ENCODE measurements around the gene OSBP2. TPM values are rescaled to one million over a fixed set of nuclear protein-coding genes. Genes with fewer than 3 reads are reported as not detected.
A peak's percentile ranks its signal among the peaks of the same experiment; 100 is the strongest.

OSBP2 gene
- polyA plus RNA-seq, 10 donors, result 4.5 to 11.9 (median 5.3) TPM

DNA sequence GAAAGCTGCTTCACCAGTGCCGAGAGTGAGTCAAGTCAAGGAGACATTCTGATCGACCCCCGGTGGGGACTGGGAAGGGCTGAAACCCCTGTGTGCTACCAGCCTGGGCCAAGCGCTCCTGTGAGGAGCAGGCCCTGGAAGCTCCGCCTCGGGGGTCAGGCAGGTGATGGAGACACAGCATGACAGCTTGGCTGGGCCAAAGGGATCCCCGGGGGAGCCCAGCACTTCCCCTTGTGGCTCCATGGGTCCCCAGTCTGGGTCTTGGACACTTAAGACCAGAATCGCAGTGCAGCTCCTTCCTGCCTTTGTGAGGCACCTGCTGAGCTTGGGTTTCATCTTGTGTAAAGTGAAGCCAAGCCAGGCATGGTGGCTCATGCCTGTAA, 184.7 kb downstream of the OSBP2 start:
- DNase-seq, result no peak

DNA sequence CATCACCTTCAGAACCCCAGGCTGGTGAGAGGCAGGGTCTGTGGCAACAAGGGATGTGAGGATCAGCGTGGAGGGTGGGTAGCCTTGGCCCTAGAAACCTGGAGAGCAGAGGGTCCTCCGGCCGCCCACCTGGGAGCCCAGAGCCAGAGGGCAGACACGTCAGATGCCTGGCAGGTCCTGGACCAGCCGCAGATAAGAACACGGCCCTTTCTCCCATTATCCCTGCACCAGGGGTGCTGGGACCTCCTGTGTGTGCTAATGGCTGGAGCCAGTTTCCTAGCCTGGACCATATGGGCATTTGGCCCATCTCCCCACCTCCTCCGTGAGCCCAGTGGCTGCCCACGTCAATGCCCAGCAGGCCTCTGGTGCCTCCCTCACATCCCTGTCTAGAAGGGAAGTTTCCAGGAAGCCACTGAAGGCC, 185.5 kb downstream of the OSBP2 start:
- DNase-seq, result no peak

DNA sequence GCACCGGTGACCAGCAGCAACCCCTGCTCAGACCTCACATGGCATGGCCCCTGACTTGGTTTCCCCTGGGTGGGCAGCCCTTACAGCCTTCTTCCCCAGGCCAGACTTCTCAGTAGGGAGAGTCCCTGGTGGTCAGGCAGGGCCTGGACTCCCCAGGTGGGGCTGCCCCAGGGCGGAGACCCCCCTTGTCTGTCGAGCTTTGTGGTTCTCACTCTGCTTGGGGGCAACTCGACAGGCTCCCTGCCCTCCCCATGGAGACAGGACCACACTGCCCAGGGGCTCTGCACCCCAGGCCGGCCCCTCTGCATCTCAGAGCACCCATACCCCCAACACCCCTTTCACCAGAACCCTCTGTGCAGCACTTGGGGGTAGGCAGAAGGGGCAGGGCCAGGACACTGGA, 186.2 kb downstream of the OSBP2 start:
- DNase-seq, result no peak

DNA sequence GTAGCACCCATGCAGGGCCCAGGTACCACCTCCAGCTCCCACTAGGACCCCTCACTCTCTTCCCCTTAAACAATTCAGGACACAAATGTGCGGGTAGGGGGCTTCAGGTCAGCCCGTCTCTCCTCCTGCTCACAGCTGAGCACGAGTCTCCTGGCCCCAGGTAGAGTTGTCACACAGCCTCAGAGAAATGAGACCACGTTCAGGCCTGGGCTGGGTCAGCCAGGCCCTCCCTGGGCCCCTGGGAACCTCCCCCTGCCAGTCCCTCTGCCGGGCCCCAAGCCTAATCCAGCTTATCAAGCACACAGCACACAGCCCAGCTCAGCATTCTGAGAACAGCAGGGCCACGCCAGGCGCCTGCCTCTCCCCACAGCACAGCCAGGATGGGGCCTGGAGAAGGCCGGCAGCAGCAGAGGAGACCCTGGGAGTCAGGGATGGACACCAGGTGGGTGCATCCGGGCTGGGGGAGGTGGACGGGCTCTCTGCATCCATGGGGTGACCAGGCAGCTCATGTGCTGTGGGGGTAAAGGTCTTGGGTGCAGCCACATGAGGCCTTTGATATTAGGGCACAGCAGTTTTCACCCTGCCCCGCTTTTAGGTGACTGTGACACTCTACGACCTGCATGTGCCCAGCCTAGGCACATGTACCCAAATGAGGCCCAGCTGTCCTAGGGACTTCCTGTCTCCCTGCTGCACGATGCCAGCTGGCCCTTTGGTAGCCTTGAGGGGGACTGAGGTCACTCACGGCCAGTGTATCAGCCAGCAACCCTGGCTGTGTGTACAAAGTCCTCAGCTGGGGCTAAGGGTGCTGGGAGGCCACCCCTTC, 186.9 kb downstream of the OSBP2 start:
- peak in 1 of 3 donors; percentile 36 for DNase-seq

DNA sequence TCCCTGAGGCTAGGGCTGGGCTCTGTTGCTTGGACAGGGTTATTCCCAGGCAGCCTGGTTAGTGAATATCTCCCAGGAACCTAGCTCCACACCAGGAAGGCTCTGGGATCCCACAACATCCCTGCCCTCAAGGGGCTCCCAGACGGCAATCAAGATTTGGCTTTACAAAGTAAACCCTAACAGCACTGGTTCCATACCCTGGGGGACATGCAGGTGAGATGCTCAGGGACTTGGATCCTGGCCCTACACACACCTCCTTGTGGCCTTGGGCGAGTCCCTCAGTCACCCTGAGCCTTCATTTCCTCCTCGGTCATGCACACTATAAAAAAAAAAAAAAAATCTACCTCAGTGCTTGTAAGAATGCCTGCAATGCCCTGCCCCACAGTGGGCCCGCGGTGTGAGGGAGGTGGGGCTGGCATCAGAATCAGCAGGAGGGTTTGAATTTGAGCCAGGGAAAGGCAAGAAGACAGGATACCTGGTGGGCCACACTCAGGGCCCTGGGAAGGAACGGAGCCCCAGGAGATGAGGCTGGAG, 187.6 kb downstream of the OSBP2 start:
- DNase-seq, result no peak

DNA sequence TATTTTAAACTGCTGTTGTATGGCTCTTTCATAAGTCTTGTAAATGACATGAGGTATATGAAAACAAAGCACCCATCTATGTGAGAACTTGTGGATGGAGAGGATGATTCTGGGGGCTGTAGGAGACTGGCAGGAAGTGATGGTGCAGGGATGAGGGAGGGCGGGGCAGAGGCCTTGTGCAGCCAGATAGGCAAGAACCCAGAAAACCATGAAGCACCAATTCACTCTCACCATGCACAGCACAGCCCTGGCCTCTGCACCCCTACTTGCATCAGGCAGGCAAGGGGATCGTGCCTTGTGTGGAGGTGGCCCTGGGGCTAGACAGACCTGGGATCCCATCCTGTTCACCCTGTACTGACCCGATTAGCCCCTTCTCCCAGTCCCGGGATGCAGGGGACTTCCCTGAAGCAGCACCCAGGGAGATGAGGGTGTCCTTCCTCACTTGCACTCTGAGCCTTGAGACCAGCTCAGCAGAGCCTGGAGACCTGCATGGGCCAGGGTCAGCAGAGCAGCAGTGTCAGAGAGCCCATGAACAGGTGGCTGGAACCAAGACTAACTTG, 188.4 kb downstream of the OSBP2 start:
- no peak for DNase-seq

DNA sequence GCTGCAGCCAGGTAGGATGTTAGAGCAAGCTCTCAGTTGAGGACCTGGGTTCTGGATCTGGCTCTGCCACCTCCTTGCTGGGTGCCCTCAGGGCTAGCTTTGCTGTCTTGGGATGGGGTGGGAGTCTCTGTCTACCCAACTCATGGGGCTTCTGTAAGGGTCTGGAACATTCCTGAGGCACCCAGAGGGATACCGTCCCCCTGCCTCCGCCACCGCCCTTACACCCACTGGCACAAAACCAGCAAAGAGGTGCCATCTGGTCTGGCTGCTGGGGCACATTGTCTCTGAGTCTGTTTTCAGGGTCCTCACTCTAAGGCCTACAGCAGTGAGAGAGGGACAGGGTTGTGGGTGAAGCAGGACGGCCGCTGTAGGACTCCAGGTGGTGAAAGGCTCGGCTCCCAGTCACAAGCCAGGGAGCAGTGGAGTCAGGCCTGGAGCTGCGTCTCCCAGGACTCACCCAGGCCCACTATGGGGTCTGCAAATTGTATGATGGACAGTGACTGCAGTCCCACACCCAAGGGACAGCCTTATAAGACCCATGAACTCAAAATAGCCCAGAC, 189.0 kb downstream of the OSBP2 start:
- no peak for DNase-seq

DNA sequence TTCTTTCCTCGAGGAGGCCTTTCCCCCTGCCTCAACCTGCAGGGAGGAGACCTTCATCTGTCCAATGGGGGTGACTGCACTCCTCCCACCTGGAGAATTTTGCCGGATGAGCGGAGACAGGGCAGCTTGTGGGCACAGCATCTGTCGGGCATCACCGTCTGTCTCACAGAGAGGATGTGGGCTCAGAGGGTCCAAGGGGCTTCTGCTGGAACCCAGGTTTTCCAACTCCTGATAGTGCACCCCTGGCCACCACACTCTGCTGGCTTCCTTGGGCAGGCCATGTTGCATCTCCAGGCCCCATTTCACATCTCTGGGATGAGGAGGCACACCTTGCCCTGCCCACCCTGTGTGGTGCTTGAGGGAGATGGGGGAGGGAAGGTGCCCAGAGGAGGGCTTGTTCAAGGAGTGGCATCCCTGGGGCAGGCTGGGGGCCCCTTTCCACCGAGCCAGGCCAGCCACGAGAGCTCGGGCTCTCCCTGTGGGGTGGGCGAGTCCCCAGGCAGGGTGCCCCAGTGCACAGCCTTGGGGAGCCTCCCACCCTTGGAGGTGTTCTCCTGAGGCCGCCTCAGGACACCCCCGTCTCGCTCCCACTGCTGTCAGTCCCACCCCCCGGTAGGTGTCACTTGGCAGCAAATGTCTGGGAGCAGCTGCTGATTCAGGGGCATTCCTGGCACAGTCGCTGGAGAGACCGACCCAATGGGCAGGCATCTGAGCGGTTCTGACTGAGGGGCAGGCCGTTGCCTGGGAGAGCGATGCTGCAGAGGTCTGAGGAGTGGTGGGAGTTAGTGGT, 189.7 kb downstream of the OSBP2 start:
- no peak for DNase-seq

DNA sequence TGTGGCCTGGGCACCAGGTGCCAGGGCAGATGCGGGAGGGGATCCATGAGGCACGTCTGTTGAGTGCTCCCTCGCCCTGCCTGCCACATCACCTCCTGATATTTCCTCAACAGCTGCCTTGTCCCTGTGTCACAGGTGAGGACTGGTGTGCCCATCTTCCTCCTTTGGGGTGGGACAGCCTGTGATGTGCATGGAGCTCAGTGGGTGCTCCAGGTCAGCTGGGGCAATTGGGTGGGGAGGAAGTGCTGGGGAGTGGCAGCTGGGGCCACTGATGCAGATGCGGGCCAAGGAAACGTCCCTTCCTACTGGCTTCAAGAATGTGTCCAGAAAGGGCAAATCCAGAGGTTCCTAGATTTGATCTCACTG, 190.3 kb downstream of the OSBP2 start:
- no peak for DNase-seq

DNA sequence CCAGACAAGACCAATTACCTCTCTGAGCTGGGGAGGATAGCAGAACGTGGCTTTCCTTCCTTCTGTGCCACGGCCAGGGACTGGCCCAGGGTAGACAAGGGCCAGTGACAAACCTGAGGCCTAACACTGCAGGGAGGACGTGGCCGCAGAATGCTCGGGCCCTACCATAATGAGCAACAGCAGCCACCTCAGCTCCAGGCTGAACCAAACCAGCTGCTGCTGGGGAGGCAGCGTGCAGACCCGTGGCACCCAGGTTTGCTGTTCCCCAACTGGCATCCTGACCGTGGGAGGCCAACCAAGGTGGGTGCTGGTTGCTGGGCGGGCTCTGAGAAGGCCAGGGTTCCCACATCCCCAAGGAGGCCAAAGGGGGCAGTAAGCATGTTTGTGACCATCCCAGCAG, 190.9 kb downstream of the OSBP2 start:
- no peak for DNase-seq

DNA sequence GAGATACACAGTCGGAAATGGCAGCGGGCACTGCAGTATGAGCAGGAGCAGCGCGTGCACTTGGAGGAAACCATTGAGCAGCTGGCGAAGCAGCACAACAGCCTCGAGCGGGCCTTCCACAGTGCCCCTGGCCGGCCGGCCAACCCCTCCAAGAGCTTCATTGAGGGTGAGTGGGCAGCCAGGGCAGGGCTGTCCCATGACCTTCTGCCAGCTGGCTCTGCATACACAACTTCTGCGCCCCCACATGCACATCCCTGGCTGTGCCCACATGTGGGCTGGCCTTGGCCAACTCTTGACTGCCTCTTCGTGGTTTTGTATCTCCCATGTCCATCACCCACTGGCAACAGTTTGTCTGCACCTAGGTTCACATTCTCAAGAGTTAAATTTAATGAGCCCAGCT, 192.8 kb downstream of the OSBP2 start:
- DNase-seq, result no peak

DNA sequence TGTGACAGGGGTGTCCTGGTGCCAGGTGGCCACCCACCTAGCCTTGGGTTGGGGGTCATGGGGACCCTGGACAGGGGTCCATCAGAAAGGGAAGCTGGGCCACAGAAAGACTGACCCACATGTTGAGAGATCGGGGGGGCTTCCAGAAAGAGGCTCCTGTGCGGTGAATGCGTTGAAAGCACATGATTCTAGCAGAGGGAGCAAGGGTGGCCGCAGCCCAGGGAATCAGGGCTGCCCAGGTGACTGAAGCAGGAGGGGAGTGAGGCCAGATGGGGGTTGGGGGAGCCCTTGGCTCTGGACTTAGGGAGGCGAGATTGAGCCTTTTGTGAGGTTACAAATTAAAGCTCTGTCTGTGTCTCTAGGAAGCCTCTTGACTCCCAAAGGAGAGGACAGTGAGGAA, 193.2 kb downstream of the OSBP2 start:
- no peak for DNase-seq

DNA sequence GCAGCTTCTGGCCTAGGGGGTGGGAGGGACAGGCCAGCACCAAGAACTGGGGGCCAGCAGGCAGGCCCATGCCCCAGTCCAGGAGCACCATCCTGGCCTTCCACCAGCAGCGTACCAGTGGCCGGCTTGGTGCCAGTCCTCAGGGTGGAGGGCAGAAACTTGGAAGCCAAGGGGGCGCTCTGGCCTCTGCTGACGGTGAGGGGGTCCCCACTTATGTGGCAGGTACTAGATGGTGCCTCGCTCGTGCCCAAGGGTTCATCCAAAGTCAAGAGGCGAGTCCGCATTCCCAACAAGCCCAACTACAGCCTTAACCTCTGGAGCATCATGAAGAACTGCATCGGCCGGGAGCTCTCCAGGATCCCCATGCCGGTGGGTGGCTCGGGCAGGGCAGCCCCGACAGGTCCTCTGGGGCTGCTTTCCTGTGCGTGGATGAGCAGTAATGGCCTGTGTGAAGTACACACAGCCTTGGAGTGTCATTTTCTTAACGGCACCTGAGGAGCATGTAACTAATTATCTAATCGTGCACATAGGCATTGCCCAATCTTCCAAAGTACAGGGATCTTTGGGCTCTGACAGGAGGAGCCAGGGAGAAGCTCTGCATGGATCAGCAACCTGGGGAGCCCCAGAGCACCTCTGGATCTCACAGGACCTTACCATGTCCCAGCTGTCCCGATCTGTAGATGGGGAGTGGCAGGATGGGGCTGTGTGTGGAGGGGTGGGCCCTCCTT, 194.8 kb downstream of the OSBP2 start:
- no peak for DNase-seq

DNA sequence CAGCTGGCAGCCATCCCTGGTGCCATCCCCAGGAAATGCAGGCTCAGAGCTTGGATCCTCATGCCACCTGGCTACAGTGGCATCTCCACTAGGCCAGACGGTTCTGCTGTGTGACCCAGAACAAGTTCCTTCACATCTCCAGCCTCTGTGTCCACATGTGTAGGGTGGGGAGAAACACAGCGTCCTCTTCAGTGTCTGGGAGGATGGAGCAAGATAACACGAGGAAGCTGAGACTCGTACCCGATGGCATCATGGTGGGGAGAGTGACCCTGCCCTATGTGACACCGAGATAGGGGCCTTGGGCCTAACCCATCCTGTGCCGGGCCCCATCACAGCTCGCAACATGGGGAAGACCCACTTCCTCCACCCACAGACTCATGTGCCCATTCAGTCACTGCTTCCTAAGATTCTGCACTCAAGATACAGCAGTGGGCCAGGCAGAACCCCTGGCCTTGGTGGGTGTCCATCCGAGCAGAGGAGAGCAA, 195.4 kb downstream of the OSBP2 start:
- DNase-seq, result no peak

DNA sequence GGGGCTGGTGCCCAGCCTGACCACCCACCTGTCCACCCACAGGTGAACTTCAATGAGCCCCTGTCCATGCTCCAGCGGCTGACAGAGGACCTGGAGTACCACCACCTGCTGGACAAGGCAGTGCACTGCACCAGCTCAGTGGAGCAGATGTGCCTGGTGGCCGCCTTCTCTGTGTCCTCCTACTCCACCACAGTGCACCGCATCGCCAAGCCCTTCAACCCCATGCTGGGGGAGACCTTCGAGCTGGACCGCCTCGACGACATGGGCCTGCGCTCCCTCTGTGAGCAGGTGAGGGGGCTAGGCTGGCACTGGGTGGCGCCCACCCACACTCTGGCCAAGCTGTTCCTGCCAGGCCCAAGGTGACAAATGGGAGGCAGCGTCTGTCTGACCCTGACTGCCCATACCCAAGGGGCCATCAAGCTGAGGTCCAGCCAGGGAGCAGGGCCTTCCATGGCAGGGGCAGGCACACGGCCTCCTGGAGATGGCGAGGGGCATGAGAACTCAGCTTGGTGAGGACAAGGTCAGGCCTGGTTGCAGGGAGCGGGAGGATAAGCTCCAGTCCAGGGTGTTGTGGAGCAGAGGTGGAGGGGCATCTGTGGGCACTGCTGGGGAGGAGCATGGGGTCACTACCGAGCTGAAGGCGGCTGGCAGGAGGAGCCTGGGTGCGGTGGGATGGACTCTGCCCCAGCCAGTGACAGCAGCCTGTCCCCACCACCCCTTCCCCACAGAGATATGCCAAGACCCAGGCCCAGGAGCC, 196.2 kb downstream of the OSBP2 start:
- no peak for DNase-seq

DNA sequence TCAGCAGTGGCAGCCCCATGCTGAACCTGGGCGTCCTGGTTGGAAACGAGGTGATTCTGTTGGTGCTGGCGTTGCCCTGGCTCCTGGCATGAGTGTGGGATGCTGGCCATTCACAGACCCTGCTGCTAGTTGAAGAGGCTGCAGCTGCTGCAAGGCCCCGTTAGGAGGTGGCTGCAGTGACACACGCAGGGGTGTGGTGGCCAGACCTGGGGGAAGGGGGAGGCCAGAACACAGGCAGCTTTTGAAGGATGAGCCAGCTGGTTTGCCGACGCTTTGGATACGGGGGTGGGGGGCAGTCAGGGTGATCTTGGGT, 196.7 kb downstream of the OSBP2 start:
- no peak for DNase-seq

DNA sequence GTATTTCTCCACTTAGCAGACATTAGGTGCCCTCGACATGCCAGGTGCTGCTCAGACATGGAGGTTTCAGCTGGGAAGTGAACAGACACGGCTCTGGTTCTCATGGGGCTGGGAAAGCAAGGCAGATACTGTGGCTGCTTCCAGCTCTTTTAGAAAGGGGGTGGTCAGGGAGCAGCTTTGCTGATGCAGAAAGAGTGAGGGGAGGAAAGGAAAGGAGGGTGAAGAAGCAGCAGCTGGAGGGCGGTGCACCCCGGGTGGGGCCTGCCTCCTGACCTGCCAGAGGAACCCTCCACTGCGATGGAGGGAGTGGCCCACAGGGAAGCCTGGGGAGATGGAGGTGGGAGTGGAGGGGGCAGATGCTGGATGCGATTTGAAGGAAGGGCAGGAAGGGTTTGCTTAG, 197.1 kb downstream of the OSBP2 start:
- no peak for DNase-seq

DNA sequence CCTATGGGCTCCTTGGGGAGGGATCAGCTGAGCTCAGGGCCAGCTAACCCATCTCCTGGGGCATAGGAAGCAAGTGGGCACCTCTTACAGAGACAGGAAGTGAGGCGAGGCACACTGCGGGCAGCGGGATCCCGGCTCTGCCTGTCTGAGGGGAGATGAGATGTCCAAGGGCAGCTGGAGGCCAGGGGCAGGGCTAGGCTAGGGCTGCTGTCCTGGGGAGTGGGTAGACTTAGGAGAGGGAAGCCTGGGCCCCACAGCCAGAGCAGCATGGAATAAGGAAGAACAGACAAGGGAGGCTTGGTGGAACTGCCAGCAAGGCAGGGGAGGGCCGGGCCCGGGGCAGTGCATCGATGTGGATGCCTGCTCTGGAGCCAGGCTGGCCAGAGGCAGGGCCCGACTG, 197.6 kb downstream of the OSBP2 start:
- DNase-seq, result no peak

DNA sequence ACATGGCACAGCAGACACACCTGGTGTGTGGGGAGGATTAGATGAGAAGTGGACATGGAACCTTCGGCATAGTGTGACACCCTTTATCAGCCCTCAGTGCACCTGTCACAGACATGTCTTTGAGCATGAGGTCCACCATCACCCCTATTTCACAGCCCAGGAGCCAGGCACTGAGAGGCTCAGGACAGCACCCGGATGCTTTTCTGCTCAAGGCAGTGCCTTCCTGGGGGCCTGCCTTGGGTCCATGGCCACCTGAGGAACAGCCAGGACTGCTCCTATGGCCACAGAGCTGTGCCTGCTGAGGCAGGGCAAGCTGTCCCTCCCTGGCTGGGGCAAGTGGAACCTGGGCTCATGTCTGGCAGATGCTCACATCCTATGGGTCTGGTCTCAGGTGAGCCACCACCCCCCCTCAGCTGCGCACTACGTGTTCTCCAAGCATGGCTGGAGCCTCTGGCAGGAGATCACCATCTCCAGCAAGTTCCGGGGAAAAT, 198.1 kb downstream of the OSBP2 start:
- no peak for DNase-seq

DNA sequence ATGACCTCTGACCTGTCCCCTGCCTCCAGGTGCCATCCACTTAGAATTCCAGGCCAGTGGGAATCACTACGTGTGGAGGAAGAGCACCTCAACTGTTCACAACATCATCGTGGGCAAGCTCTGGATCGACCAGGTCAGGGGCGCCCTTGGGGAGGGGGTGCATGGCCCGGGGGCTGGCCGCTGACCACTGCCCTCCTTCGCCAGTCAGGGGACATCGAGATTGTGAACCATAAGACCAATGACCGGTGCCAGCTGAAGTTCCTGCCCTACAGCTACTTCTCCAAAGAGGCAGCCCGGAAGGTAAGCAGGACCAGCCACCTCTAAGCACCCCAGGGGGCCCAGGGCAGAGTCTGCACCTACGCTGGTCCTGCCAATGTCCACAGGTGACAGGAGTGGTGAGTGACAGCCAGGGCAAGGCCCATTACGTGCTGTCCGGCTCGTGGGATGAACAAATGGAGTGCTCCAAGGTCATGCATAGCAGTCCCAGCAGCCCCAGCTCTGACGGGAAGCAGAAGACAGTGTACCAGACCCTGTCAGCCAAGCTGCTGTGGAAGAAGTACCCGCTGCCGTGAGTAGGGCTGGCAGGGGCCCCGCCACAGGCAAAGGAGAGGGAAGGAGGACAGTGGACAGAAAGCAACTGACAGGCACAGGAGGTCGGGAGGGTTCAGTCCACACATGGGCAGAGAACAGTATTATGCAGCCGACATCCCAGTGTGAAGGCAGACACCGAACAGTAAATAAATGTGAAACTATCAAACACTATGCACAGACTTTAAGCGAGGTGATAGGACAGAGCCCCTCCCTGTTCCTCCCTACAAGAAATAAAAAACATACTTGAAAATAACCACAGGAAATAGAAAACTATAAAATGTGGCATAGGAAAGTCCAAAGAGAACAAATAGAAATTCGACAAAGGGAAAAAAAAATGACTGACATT, 199.0 kb downstream of the OSBP2 start:
- DNase-seq, result no peak

Measured in muscle of back (tissue), 11 donors.